GM21737 (cell line): ENCODE results near the gene TMEM176B.

Experiments
- ATAC-seq: cut with Tn5 transposase; IDR thresholded peaks from one replicate; pipeline ENCODE4 v1.9.1; 2021; ENCODE audit warnings: mild to moderate bottlenecking, moderate library complexity; ENCODE audit not compliant: unreplicated experiment

The TMEM176B gene

DNA sequence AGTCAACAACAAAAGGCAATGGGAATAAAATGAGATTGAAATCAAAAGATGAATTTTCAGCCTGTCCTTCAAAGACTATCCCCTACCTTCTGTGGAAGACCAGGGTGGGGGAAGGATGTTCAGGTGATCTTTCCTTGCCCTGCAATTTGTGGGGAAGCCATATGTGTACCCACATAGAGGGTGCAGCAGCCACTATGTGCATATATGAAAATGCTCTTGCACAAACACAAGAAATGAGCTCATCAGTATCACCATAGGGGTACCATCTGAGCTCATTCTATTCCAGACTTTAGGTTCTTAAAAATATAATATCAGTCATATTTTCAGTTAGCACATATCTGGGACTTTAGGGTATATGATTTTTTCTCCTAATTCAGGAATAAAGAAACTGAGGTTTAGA lies 45.2 kb downstream of the TMEM176B start:
- no peak for ATAC-seq

DNA sequence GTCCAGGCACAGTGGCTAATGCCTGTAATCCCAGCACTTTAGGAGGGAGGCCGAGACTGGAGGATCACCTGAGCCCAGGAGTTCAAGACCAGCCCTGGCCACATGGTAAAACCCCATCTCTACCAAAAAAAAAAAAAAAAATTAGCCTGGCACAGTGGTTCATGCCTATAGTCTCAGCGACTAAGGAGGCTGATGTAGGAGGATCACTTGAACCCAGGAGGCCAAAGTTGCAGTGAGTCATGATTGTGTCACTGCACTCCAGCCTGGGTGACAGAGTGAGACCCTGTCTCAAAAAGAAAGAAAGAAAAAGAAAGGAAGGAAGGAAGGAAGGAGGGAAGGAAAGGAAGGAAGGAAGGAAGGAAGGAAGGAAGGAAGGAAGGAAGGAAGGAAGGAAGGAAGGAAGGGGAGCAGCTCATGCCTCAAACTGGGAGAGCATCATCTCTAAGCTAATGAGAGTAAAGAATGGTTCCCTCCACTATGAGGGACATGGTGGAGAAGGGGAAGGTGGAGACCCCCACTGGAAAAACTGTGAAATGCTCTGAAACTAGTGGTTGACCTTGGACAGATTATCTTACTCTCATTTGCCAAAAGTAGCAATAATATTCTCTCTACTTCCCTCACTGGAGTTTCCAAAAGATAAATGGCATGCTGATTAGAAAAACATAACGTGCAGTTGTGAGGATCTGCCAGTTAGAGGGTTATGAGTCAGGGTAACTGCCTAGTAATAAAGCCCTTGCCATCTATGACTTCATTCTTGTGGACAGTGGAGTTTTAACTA lies 46.1 kb downstream of the TMEM176B start:
- ATAC-seq = no peak

DNA sequence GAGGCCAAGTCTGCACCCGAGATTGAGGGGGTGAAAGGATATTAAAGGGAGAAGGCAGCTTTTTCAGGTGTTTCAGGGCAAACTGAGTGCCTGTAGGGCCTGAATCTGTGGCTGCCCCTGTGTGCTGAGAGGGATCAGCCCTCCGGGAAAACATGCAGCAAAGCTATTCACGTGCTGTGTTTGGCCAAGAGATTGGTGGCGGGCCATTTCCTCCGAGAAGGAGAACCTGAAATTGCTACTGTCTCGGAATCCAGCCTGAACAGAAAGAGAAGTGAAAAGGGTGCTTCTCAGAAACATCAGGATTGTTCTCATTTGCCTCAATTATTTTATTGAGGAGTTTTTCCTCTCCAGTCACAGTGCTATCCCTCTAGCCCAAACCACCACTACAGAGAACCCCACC lies 46.9 kb downstream of the TMEM176B start:
- ATAC-seq = no peak

DNA sequence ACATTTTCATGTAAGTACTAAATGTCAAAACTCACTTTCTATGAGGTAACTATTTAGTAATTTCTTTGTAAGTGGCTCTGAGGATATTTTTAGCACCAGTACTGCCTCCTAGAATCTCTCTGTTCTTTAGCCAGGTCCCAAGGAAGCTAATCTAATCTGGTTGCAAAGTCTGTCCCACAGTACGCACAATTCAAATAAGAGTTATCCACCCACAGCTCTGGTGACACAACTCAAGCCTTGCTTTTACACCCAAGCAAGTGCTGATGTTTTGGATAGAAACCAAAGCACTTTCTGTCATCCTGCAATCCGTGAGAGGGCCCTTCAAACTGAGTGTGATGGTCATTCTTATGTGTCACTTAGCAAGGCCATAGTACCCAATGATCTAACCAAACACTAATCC lies 48.5 kb downstream of the TMEM176B start:
- ATAC-seq = no peak

DNA sequence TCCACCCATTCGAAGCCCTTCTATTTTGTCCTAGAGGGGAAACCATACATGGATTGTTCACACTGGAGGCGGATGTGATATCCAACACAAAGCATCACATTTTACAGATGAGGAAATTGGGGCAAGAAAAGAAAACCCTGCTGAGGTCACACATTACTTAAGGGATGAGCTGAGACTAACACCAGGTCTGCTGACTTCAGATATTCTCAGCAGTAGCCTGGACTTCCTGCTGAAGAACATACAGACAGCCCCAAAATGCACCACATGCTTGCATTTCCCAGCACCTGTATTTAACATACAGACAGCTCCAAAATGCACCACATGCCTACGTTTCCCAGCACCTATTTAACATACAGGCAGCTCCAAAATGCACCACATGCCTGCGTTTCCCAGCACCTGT lies 51.8 kb downstream of the TMEM176B start:
- no peak for ATAC-seq

DNA sequence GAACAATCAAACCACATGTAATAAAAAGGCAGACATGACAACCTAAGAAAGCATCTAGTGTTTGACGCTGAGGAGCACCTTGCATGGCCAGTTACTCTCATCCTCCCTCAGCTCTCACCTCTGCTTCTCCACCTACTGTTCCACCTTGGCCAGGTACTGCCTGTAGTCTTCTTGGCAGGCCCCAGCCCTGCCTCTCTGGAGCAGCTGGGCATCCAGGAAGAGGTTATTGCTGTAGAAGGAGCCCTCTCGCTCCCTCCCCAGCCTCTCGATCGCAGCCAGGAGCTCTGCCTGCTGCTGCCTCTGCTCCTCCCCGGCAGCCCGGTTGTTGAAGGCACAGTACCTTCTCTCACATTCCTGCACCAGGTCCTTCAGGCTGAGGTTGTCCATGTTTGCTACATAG lies 53.2 kb downstream of the TMEM176B start:
- no peak for ATAC-seq

DNA sequence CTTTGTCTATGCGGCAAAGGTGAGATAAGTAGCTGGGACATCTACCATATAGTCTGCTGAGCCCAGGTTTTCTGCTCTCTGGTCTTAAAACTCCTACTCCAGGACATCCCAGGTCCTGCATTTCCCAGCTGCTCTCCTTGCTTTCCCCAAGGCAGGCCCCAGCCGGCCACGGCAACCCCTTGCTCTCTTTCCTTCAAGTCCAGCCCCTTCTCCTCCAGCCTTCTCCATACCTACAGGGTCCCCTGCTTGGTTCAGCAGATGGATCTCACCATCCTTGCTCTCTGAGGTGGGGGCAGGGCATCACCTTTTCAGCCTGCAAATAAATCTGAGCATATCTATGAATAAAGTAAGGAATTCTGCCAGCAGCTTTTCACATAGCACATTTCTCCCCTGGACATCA lies 54.3 kb downstream of the TMEM176B start:
- no peak for ATAC-seq

DNA sequence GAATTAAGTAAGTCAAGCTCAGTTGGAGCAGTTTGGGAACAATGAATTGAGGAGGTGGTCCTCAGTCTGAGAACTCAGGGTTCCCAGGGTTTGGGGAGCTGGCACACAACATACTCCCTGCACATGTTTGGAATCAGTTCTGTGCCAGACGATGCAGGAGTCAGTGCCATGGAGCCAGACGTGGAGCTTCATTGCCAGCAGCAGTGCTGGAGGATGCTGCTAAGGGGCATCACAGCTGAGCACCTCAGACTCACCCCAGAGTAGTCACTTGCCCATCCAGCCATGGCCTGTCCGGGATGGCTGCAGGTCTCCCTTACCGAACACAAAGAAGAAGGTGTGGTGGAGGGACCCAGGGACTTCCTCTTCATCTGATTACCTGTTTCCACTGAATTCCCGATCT lies 55.1 kb downstream of the TMEM176B start:
- ATAC-seq = no peak

DNA sequence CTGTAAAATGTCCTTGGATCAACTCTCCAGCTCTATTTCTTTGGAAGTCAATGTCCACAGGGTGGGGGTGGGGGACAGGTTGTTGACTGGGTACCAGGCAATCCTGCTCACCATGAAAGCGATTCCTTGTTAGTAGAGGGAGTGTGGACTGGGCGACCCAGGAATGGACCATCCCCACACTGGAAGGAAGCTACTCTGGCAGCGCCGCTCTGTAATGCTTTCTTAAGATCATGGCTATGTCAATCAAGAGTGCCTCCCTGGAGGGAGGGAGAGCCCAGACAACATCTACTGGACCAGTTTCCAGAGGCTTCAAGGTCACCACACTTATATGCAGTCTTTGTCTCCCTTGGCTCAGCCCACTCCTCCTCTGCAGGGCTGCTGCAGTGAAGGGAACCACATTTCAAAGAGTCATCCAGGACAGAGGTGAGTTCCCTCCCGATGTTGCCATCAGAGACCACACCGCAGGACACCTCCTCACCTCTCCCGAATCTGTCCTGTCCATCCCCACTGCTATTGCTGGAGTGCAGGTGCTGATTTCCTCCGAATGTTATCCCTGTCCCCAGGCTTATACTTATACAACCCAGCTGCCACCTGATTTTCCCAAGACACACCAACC lies 56.0 kb downstream of the TMEM176B start:
- no peak for ATAC-seq

DNA sequence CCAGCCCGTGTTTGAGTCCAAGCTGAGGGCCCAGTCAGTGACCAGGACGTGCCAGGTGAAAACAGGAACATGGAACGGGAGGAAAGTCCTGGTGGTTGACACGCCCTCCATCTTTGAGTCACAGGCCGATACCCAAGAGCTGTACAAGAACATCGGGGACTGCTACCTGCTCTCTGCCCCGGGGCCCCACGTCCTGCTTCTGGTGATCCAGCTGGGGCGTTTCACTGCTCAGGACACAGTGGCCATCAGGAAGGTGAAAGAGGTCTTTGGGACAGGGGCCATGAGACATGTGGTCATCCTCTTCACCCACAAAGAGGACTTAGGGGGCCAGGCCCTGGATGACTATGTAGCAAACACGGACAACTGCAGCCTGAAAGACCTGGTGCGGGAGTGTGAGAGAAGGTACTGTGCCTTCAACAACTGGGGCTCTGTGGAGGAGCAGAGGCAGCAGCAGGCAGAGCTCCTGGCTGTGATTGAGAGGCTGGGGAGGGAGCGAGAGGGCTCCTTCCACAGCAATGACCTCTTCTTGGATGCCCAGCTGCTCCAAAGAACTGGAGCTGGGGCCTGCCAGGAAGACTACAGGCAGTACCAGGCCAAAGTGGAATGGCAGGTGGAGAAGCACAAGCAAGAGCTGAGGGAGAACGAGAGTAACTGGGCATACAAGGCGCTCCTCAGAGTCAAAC lies 57.7 kb downstream of the TMEM176B start:
- ATAC-seq = no peak
